ENCODE data around the gene USF1.
"Not testable (repeated sequence)": the region's sequence is repeated elsewhere in the genome, so short reads cannot be mapped to it uniquely, and the experiment has no call there.

- TF ChIP-seq, protein P1, sequence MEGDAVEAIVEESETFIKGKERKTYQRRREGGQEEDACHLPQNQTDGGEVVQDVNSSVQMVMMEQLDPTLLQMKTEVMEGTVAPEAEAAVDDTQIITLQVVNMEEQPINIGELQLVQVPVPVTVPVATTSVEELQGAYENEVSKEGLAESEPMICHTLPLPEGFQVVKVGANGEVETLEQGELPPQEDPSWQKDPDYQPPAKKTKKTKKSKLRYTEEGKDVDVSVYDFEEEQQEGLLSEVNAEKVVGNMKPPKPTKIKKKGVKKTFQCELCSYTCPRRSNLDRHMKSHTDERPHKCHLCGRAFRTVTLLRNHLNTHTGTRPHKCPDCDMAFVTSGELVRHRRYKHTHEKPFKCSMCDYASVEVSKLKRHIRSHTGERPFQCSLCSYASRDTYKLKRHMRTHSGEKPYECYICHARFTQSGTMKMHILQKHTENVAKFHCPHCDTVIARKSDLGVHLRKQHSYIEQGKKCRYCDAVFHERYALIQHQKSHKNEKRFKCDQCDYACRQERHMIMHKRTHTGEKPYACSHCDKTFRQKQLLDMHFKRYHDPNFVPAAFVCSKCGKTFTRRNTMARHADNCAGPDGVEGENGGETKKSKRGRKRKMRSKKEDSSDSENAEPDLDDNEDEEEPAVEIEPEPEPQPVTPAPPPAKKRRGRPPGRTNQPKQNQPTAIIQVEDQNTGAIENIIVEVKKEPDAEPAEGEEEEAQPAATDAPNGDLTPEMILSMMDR (IDR thresholded peaks at IDR 0.05) = not testable (repeated sequence)
- TF ChIP-seq POLR2A (IDR thresholded peaks at IDR 0.05) = not testable (repeated sequence)
Measured at GRCh38 chr1:161022432-161022831, 23.3 kb downstream of the USF1 start.
